HepG2 (cell line): ENCODE data around the gene SCAF8. TPM values are rescaled to one million over a fixed set of nuclear protein-coding genes. Genes with fewer than 3 reads are reported as not detected.

Experiments used
- ATF7 ChIP-seq, 2 experiments: fragments of 450-650 bp in 1 of 2; sonication (generic) in 1 of 2; formaldehyde crosslinking in 1 of 2; IDR thresholded peaks; 2 replicates each; pipeline versions ENCODE4 v1.4.0 to v1.6.1; 2016 to 2020; ENCODE audit warnings: antibody characterized with exemption in 1 of 2, mild to moderate bottlenecking in 1 of 2, missing genetic modification reagents in 1 of 2
- FLYWCH1 ChIP-seq: sonication (generic); formaldehyde crosslinking; IDR thresholded peaks from 2 replicates; pipeline ENCODE4 v1.8.1; 2023; ENCODE audit warnings: mild to moderate bottlenecking, missing genetic modification reagents
- HINFP ChIP-seq: sonication (generic); formaldehyde crosslinking; IDR thresholded peaks from 2 replicates; pipeline ENCODE4 v1.4.0; 2020; ENCODE audit warnings: low read depth, mild to moderate bottlenecking, missing genetic modification reagents
- HMG20A ChIP-seq: IDR thresholded peaks from 2 replicates; pipeline ENCODE4 v1.6.1; 2016; ENCODE audit warnings: borderline replicate concordance
- HNRNPH1 ChIP-seq: fragments of 200-400 bp; formaldehyde crosslinking; optimal IDR thresholded peaks from 2 replicates; pipeline ENCODE3; 2017; ENCODE audit warnings: mild to moderate bottlenecking, low read depth, low read length
- MXD4 ChIP-seq: IDR thresholded peaks from 2 replicates; pipeline ENCODE4 v1.6.1; 2016; ENCODE audit warnings: mild to moderate bottlenecking, missing biosample characterization, missing genetic modification reagents
- MYC ChIP-seq: sonication (generic); formaldehyde crosslinking; IDR thresholded peaks from 2 replicates; pipeline ENCODE4 v1.9.0; 2021; ENCODE audit warnings: missing genetic modification reagents, borderline replicate concordance
- NFYC ChIP-seq: IDR thresholded peaks from 2 replicates; pipeline ENCODE4 v1.6.1; 2016; ENCODE audit warnings: missing genetic modification reagents, missing compliant biosample characterization
- POLR2G ChIP-seq: fragments of 200-400 bp; formaldehyde crosslinking; IDR thresholded peaks from 2 replicates; pipeline ENCODE4 v1.6.1; 2018; ENCODE audit warnings: mild to moderate bottlenecking, low read depth, low read length, moderate library complexity
- RFX1 ChIP-seq: fragments of 450-650 bp; IDR thresholded peaks from 2 replicates; pipeline ENCODE4 v1.6.1; 2017
- SAFB2 ChIP-seq: sonication (generic); formaldehyde crosslinking; IDR thresholded peaks from 2 replicates; pipeline ENCODE4 v1.5.1; 2020; ENCODE audit warnings: missing genetic modification reagents, low read depth, mild to moderate bottlenecking, borderline replicate concordance
- TBX2 ChIP-seq: sonication (generic); formaldehyde crosslinking; IDR thresholded peaks from 2 replicates; pipeline ENCODE4 v1.5.0; 2020; ENCODE audit warnings: missing genetic modification reagents, mild to moderate bottlenecking, borderline replicate concordance
- TFDP2 ChIP-seq: sonication (generic); formaldehyde crosslinking; IDR thresholded peaks from 2 replicates; pipeline ENCODE4 v1.4.0; 2020; ENCODE audit warnings: missing genetic modification reagents
- TOE1 ChIP-seq: sonication (generic); formaldehyde crosslinking; IDR thresholded peaks from 2 replicates; pipeline ENCODE4 v1.4.0; 2020; ENCODE audit warnings: mild to moderate bottlenecking, missing genetic modification reagents
- ZNF160 ChIP-seq: sonication (generic); formaldehyde crosslinking; IDR thresholded peaks from 2 replicates; pipeline ENCODE4 v1.8.0; 2022; ENCODE audit warnings: mild to moderate bottlenecking, inconsistent platforms, missing genetic modification reagents
- ZNF20 ChIP-seq: sonication (generic); formaldehyde crosslinking; IDR thresholded peaks from 2 replicates; pipeline ENCODE4 v1.4.0; 2020; ENCODE audit warnings: mild to moderate bottlenecking, moderate library complexity, missing genetic modification reagents
- ZNF496 ChIP-seq: sonication (generic); formaldehyde crosslinking; IDR thresholded peaks from 2 replicates; pipeline ENCODE4 v1.8.1; 2023; ENCODE audit warnings: mild to moderate bottlenecking, moderate library complexity, missing genetic modification reagents; ENCODE audit not compliant: insufficient replicate concordance
- ZNF691 ChIP-seq: sonication (generic); formaldehyde crosslinking; IDR thresholded peaks from 2 replicates; pipeline ENCODE4 v1.4.0; 2020; ENCODE audit warnings: missing genetic modification reagents, low read depth, mild to moderate bottlenecking, borderline replicate concordance
- ZNF775 ChIP-seq: sonication (generic); formaldehyde crosslinking; IDR thresholded peaks from 2 replicates; pipeline ENCODE4 v1.4.0; 2020; ENCODE audit warnings: missing genetic modification reagents, mild to moderate bottlenecking, moderate library complexity, borderline replicate concordance
- ZNF782 ChIP-seq: sonication (generic); formaldehyde crosslinking; IDR thresholded peaks from 2 replicates; pipeline ENCODE4 v1.4.0; 2020; ENCODE audit warnings: missing genetic modification reagents, mild to moderate bottlenecking, borderline replicate concordance
- polyA plus RNA-seq, 8 experiments: library from polyadenylated mRNA; depleted of rRNA in 3 of 8; stranded (reverse) in 7 of 8; unstranded in 1 of 8; fragments of >200 nt; fragmentation: Illumina TruSeq in 4 of 8; extraction: Trizol in 4 of 8; gene quantifications; 2 replicates each; pipeline versions ENCODE4 v1.2.1 to v1.2.3, GENCODE V29; 2011 to 2016; ENCODE audit warnings: low read depth in 4 of 8, missing spikeins in 1 of 8, mixed read lengths in 1 of 8; ENCODE audit not compliant: insufficient read depth in 1 of 8
- total RNA-seq, 5 experiments: library from RNA; depleted of rRNA; stranded (reverse); fragments of >200 nt; fragmentation: Illumina TruSeq; extraction: Trizol; gene quantifications; 2 replicates each; pipeline ENCODE4 v1.2.3, GENCODE V29; 2016; ENCODE audit warnings: low read depth in 1 of 5
- TF ChIP-seq, protein P1 (sequence below): sonication (generic); formaldehyde crosslinking; IDR thresholded peaks from 2 replicates; pipeline ENCODE4 v1.5.1; 2020; ENCODE audit warnings: mild to moderate bottlenecking, missing genetic modification reagents, moderate library complexity

Gene SCAF8
- total and polyA plus RNA-seq, 2 of the 13 experiments (the other 11 are each of a cell fraction or from before 2014, with no cell fraction given) = 15.3 to 40.8 TPM

DNA sequence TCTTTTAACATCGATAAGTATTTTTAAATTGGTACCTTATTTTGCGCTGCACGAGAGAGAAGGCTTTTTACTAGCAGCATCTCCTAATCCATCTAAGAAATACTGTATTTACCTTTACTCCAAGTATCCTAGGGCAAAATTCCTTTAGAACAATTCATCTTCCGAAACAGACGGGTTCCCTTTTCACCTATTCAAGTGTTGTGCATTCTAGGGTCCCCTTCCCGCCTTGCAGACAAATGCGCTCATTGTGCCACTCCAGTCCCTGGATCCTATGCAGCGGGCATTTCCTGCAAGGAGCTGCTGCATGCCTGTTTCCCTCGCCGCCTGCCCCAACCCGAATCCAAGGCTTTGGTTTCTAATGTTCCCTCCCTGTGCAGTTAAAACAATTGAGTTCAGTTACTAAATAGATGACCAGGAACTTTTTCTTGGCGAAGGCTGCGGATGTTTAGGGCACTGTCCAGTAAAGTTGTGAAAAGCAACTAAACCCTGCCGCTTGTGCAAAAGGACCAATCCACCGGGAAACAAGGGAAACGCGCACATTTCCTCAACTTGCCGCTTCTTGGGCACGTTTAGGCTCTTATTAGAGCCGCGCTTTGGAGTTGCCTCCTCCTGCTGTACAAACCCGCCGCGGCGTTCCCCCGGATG lies 556 bp upstream of the SCAF8 start (continued):
- TF ChIP-seq HINFP (CRISPR knock-in tag) (no peak; the same call in none of the 2 replicates), ZNF20 (CRISPR knock-in tag) (0 out of 2 replicates have a peak, but pooled peaks have one; percentile 55), FLYWCH1 (0 out of 2 replicates have a peak, but pooled peaks have one; percentile 36), HNRNPH1 (no peak), ZNF160 (no peak), ZNF496 (CRISPR knock-in tag) (no peak), TBX2 (CRISPR knock-in tag) (0 out of 2 replicates have a peak, but pooled peaks have one; percentile 14), ZNF691 (CRISPR knock-in tag) (peak; percentile 67; the same call in 1 of the 2 replicates), TOE1 (CRISPR knock-in tag) (no peak), ZNF782 (0 out of 2 replicates have a peak, but pooled peaks have one; percentile 23), HMG20A (CRISPR knock-in tag) (no peak), ATF7 (IDR thresholded peaks at IDR 0.05) (no peak), ATF7 (CRISPR knock-in tag; IDR thresholded peaks at IDR 0.05) (peak; percentile 71; the same call in 1 of the 2 replicates), ZNF775 (CRISPR knock-in tag) (0 out of 2 replicates have a peak, but pooled peaks have one; percentile 88), NFYC (CRISPR knock-in tag) (peak; percentile 11; the same call in 1 of the 2 replicates), RFX1 (no peak), SAFB2 (CRISPR knock-in tag) (no peak), MXD4 (CRISPR knock-in tag) (peak; percentile 24; the same call in 1 of the 2 replicates), TFDP2 (CRISPR knock-in tag) (peak; percentile 60), POLR2G (peak; percentile 18; the same call in 1 of the 2 replicates), MYC (peak; percentile 43; the same call in 1 of the 2 replicates)
- TF ChIP-seq, protein P1, sequence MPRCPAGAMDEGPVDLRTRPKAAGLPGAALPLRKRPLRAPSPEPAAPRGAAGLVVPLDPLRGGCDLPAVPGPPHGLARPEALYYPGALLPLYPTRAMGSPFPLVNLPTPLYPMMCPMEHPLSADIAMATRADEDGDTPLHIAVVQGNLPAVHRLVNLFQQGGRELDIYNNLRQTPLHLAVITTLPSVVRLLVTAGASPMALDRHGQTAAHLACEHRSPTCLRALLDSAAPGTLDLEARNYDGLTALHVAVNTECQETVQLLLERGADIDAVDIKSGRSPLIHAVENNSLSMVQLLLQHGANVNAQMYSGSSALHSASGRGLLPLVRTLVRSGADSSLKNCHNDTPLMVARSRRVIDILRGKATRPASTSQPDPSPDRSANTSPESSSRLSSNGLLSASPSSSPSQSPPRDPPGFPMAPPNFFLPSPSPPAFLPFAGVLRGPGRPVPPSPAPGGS (CRISPR knock-in tag) = no peak
